ENCODE results near the gene HIGD2A. TPM values are rescaled to one million over a fixed set of nuclear protein-coding genes. Genes with fewer than 3 reads are reported as not detected.

The HIGD2A gene
- total and polyA plus RNA-seq, 2 donors (not counting 3 experiments of a cell fraction or from before 2014, with no cell fraction given), result 96.2 to 210 TPM

- DNase-seq (ENCODE audit: low read depth, low spot score) (no peak), FAIRE-seq (no peak)
- no peaks in the 10 kb centered on the region for H3K9me3 ChIP-seq (replicated peaks; ENCODE audit: control insufficient read depth, insufficient read depth, low read length)
- peaks cover 7 to 21% of the 10 kb centered on the region in 2 experiments for H3K36me3 ChIP-seq (ENCODE audit: control insufficient read depth in 2 of 2, extremely low read depth in 1 of 2, insufficient read depth in 2 of 2, low read length in 2 of 2)
- H3K9me1 ChIP-seq (replicated peaks; ENCODE audit: control insufficient read depth, extremely low read depth, insufficient read depth, low read length), result no peaks in the 10 kb centered on the region
- H3K4me2 ChIP-seq (ENCODE audit: insufficient read depth, low read length), result peak overlapping the region; percentile 91
- peak overlapping the region; percentile 12 for H2AFZ ChIP-seq (ENCODE audit: low read depth, low read length)
- H3K9ac ChIP-seq (replicated peaks; ENCODE audit: extremely low read depth, insufficient read depth, low read length), result peak overlapping the region; percentile 89
- H3K4me3 ChIP-seq (replicated peaks in 1 of 3; ENCODE audit: insufficient read depth in 1 of 3, low read depth in 1 of 3, low read length in 3 of 3), result peak overlapping the region; percentile 23 to 85 (median 65)
- H3K4me1 ChIP-seq (ENCODE audit: control insufficient read depth, extremely low read depth, insufficient read depth, low read length), result peaks cover 14% of the 10 kb centered on the region
- no peaks in the 10 kb centered on the region for H3K27me3 ChIP-seq (ENCODE audit: control insufficient read depth in 2 of 2, insufficient read depth in 2 of 2, low read length in 2 of 2)
- ChIA-PET CTCF (interaction anchor here (0.8 to 1.5 kb wide), 2 partner anchors 27 to 154 kb away, joined by 3 to 4 read pairs; no protein-coding TSS in a partner anchor), POLR2A (interaction anchor here (0.8 kb wide), 2 partner anchors 19 to 150 kb away, joined by 3 to 4 read pairs; no protein-coding TSS in a partner anchor)
- peaks cover 34% of the 10 kb centered on the region for H3K79me2 ChIP-seq (ENCODE audit: control insufficient read depth, insufficient read depth, low read length)
- TF ChIP-seq POLR2AphosphoS5 (IDR thresholded peaks at IDR 0.05; ENCODE audit: insufficient read depth, low read depth, low read length) (peak; percentile 4), JUN (IDR thresholded peaks at IDR 0.05; ENCODE audit: borderline replicate concordance, insufficient read depth, insufficient read length, low read depth) (no peak), POLR2A (IDR thresholded peaks at IDR 0.05; ENCODE audit: low read depth, low read length) (peak; percentile 52)
- dilution Hi-C loops (cut with MboI; ENCODE audit: extremely low pct_ligation_motif_present, low sequenced_read_pairs), result no loop called here
- TSS peak; percentile 46 for BruUV-seq (replicated peaks)
- intact Hi-C loops (cut with micrococcal nuclease), result loop anchor here (1.0 to 10.0 kb wide), 7 partner anchors 23 to 1207 kb away; partner anchors contain the start of genes ARL10, FAF2, KIAA1191 and RNF44
- H4K20me1 ChIP-seq (replicated peaks; ENCODE audit: control insufficient read depth, extremely low read depth, insufficient read depth, low read length), result no peaks in the 10 kb centered on the region
- H3K27ac ChIP-seq (ENCODE audit: insufficient read depth, low read depth, low read length), result peak overlapping the region; percentile 1
These were observed 528 bp upstream of the HIGD2A start for GRCh38 chr5:176388003-176388443.

- peak overlapping the region; percentile 87 for H3K4me2 ChIP-seq (ENCODE audit: insufficient read depth, low read length)
- peaks cover 9 to 13% of the 10 kb centered on the region in 2 experiments for H3K36me3 ChIP-seq (ENCODE audit: control insufficient read depth in 2 of 2, extremely low read depth in 1 of 2, insufficient read depth in 2 of 2, low read length in 2 of 2)
- H3K4me3 ChIP-seq (replicated peaks in 1 of 3; ENCODE audit: insufficient read depth in 1 of 3, low read depth in 1 of 3, low read length in 3 of 3), result peak overlapping the region; percentile 64 to 81 (median 65)
- H3K27ac ChIP-seq (ENCODE audit: insufficient read depth, low read depth, low read length), result peak overlapping the region; percentile 79
- no peaks in the 10 kb centered on the region for H3K9me3 ChIP-seq (replicated peaks; ENCODE audit: control insufficient read depth, insufficient read depth, low read length)
- H4K20me1 ChIP-seq (replicated peaks; ENCODE audit: control insufficient read depth, extremely low read depth, insufficient read depth, low read length), result no peaks in the 10 kb centered on the region
- BruUV-seq (replicated peaks), result TSS peak; percentile 94
- ChIA-PET POLR2A (no interaction called here), CTCF (interaction anchor here (1.5 kb wide), 1 partner anchor 26 kb away, joined by 4 read pairs; no protein-coding TSS in a partner anchor)
- H3K4me1 ChIP-seq (ENCODE audit: control insufficient read depth, extremely low read depth, insufficient read depth, low read length), result peaks cover 14% of the 10 kb centered on the region
- FAIRE-seq (no peak), DNase-seq (ENCODE audit: low read depth, low spot score) (no peak)
- no peaks in the 10 kb centered on the region for H3K9me1 ChIP-seq (replicated peaks; ENCODE audit: control insufficient read depth, extremely low read depth, insufficient read depth, low read length)
- H3K79me2 ChIP-seq (ENCODE audit: control insufficient read depth, insufficient read depth, low read length), result peaks cover 34% of the 10 kb centered on the region
- H2AFZ ChIP-seq (ENCODE audit: low read depth, low read length), result peak overlapping the region; percentile 85
- H3K9ac ChIP-seq (replicated peaks; ENCODE audit: extremely low read depth, insufficient read depth, low read length), result peak overlapping the region; percentile 87
- TF ChIP-seq POLR2A (IDR thresholded peaks at IDR 0.05; ENCODE audit: low read depth, low read length) (peak; percentile 72), POLR2AphosphoS5 (IDR thresholded peaks at IDR 0.05; ENCODE audit: insufficient read depth, low read depth, low read length) (peak; percentile 86), JUN (IDR thresholded peaks at IDR 0.05; ENCODE audit: borderline replicate concordance, insufficient read depth, insufficient read length, low read depth) (no peak), FOS (IDR thresholded peaks at IDR 0.05; ENCODE audit: borderline replicate concordance, insufficient read depth, low read length) (no peak), CTCF (IDR thresholded peaks at IDR 0.05; ENCODE audit: extremely low read depth in 1 of 2, insufficient read depth in 1 of 2, low read depth in 1 of 2, low read length in 2 of 2) (no peak)
- dilution Hi-C loops (cut with MboI; ENCODE audit: extremely low pct_ligation_motif_present, low sequenced_read_pairs) (no loop called here), intact Hi-C loops (cut with micrococcal nuclease) (loop anchor here (1.0 to 10.0 kb wide), 2 partner anchors 27 to 1205 kb away; partner anchors contain the start of genes CLTB and TMED9)
- no peaks in the 10 kb centered on the region for H3K27me3 ChIP-seq (ENCODE audit: control insufficient read depth in 2 of 2, insufficient read depth in 2 of 2, low read length in 2 of 2)
These were observed 878 bp downstream of the HIGD2A start for GRCh38 chr5:176389135-176390123.
